Endodermal cell (in vitro differentiated cells): ENCODE measurements around the gene NTRK1. TPM values are rescaled to one million over a fixed set of nuclear protein-coding genes. Genes with fewer than 3 reads are reported as not detected.

Experiments
- DNase-seq: peaks from one replicate; pipeline ENCODE4 v3.0.0-alpha.2; 2017
- H3K27ac ChIP-seq: 2 replicates; pipeline ENCODE4 v1.5.1; 2013; ENCODE audit warnings: mild to moderate bottlenecking, low read depth, low read length, moderate library complexity
- H3K27me3 ChIP-seq: 2 replicates; pipeline ENCODE4 v1.6.1; 2013; ENCODE audit warnings: mild to moderate bottlenecking, low read length, moderate library complexity; ENCODE audit not compliant: insufficient read depth, control insufficient read depth, poor library complexity, severe bottlenecking
- H3K36me3 ChIP-seq: 2 replicates; pipeline ENCODE4 v1.7.0; 2013; ENCODE audit warnings: mild to moderate bottlenecking, low read length, moderate library complexity; ENCODE audit not compliant: control insufficient read depth, insufficient read depth
- H3K4me1 ChIP-seq: one replicate; pipeline ENCODE4 v1.7.0; 2013; ENCODE audit warnings: low read length; ENCODE audit not compliant: control insufficient read depth, insufficient read depth
- H3K4me3 ChIP-seq: 2 replicates; pipeline ENCODE4 v1.5.1; 2013; ENCODE audit warnings: mild to moderate bottlenecking, low read length, moderate library complexity
- H3K9ac ChIP-seq: 2 replicates; pipeline ENCODE4 v1.6.1; 2013; ENCODE audit warnings: mild to moderate bottlenecking, low read length, moderate library complexity; ENCODE audit not compliant: poor library complexity, severe bottlenecking; ENCODE audit errors: extremely low read depth
- H3K9me3 ChIP-seq: 2 replicates; pipeline ENCODE4 v1.6.1; 2013; ENCODE audit warnings: mild to moderate bottlenecking, low read length, moderate library complexity; ENCODE audit not compliant: control insufficient read depth
- H3K27ac Mint-ChIP-seq: 2 replicates; pipeline ENCODE4 v1.8.0; 2020; ENCODE audit warnings: mixed read lengths
- H3K27me3 Mint-ChIP-seq: 2 replicates; pipeline ENCODE4 v1.8.0; 2021; ENCODE audit warnings: mild to moderate bottlenecking, mixed read lengths; ENCODE audit not compliant: insufficient read depth
- H3K36me3 Mint-ChIP-seq: 2 replicates; pipeline ENCODE4 v1.8.0; 2020; ENCODE audit warnings: low read depth, mixed read lengths
- H3K4me1 Mint-ChIP-seq: 2 replicates; pipeline ENCODE4 v1.8.0; 2020; ENCODE audit warnings: mixed read lengths
- H3K4me3 Mint-ChIP-seq: 2 replicates; pipeline ENCODE4 v1.8.0; 2020; ENCODE audit warnings: mild to moderate bottlenecking, moderate library complexity, mixed read lengths
- H3K9me3 Mint-ChIP-seq: 2 replicates; pipeline ENCODE4 v1.8.0; 2020; ENCODE audit warnings: mild to moderate bottlenecking, mixed read lengths
- WGBS, 2 experiments: methylation state at CpG; one replicate each; pipeline versions ENCODE4 v1.1.5 to v1.1.7; 2013; ENCODE audit warnings: missing lambda C conversion rate in 2 of 2, mixed read lengths in 1 of 2; ENCODE audit not compliant: insufficient coverage in 1 of 2, insufficient read length in 1 of 2; 5-methylcytosine and 5-hydroxymethylcytosine counted together
- total RNA-seq, 2 donors: library from RNA; stranded (reverse); fragmentation: NEBNext Ultra II Directional in 1 of 2; extraction: Animal tissue kit (Norgen Biotek cat#: 25700) in 1 of 2; gene quantifications; 2 replicates in 1 of 2; 3 replicates in 1 of 2; pipeline ENCODE4 v1.2.1, GENCODE V29; 2021
- TF ChIP-seq, protein P1 (sequence below): fragments of 200-600 bp; sonication (generic); conservative IDR thresholded peaks from 2 replicates; pipeline ENCODE4 v1.5.0; 2021; ENCODE audit warnings: antibody characterized with exemption, mild to moderate bottlenecking

The NTRK1 gene
- total RNA-seq, 2 donors from 2014 or later = 0.44 to 0.82 TPM

DNA sequence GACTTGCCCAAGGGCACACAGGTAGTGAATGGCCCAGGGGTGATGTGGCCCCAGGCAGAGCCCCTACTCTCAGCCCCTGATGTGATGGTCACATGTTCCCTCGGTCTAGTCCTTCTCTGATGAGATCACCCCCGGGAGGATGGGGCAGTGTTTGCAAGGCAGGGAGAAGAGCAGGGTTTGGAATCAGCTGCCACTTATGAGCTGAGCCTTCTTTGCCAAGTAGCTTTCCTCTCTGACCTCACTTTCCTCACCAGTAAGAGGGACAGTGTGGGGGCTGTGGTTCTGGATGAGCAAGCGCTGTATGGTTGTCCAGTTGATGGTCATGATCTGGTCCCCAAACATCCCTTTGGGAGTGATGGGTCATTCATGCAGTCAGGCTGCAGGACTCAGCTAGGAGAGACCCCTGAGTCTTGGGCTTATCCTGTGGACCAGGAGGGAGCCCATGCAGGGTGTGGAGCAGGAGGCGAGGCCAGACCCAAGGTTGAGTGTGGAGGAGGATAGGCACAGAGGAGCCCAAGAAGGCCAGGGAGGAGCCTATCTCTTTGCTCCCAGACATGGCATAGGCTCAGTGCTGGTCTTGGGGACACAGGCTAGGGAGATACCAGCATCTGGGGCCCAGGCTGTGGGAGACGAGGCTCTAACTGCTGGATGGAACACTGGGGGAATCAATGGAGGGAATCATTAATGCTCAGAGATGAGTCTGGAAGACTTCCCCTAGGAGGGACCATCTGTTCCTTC lies 16.9 kb downstream of the NTRK1 start:
- H3K4me1 Mint-ChIP-seq = no peaks in the 10 kb centered on the region
- Histone ChIP-seq H3K36me3 (no peaks in the 10 kb centered on the region), H3K9me3 (no peaks in the 10 kb centered on the region), H3K27me3 (peaks cover 21% of the 10 kb centered on the region), H3K4me1 (no peaks in the 10 kb centered on the region), H3K27ac (no peak overlapping the region), H3K9ac (no peak overlapping the region), H3K4me3 (no peak overlapping the region)
- DNase-seq = no peak
- 84 to 86% methylated on average over 4 to 5 of the region's 5 CpGs for WGBS, 2 experiments
- H3K4me3 Mint-ChIP-seq = no peak overlapping the region
- TF ChIP-seq, protein P1, sequence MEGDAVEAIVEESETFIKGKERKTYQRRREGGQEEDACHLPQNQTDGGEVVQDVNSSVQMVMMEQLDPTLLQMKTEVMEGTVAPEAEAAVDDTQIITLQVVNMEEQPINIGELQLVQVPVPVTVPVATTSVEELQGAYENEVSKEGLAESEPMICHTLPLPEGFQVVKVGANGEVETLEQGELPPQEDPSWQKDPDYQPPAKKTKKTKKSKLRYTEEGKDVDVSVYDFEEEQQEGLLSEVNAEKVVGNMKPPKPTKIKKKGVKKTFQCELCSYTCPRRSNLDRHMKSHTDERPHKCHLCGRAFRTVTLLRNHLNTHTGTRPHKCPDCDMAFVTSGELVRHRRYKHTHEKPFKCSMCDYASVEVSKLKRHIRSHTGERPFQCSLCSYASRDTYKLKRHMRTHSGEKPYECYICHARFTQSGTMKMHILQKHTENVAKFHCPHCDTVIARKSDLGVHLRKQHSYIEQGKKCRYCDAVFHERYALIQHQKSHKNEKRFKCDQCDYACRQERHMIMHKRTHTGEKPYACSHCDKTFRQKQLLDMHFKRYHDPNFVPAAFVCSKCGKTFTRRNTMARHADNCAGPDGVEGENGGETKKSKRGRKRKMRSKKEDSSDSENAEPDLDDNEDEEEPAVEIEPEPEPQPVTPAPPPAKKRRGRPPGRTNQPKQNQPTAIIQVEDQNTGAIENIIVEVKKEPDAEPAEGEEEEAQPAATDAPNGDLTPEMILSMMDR = no peak
- no peaks in the 10 kb centered on the region for H3K36me3 Mint-ChIP-seq
- H3K9me3 Mint-ChIP-seq = no peaks in the 10 kb centered on the region
- peaks cover 60% of the 10 kb centered on the region for H3K27me3 Mint-ChIP-seq
- no peak overlapping the region for H3K27ac Mint-ChIP-seq

DNA sequence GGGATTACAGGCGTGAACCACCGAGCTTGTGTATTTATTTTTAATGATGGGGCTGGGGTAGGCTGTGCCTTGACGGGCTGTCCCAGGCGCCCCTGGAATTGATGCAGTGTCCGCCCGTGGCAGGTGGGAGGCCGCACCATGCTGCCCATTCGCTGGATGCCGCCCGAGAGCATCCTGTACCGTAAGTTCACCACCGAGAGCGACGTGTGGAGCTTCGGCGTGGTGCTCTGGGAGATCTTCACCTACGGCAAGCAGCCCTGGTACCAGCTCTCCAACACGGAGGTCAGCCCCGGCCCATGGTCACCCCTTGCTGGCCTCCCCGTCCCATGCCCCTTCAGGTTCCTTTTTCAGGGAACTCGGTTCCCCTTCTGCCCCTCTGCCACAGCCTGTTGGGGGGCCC lies 19.2 kb downstream of the NTRK1 start:
- no peaks in the 10 kb centered on the region for H3K36me3 Mint-ChIP-seq

DNA sequence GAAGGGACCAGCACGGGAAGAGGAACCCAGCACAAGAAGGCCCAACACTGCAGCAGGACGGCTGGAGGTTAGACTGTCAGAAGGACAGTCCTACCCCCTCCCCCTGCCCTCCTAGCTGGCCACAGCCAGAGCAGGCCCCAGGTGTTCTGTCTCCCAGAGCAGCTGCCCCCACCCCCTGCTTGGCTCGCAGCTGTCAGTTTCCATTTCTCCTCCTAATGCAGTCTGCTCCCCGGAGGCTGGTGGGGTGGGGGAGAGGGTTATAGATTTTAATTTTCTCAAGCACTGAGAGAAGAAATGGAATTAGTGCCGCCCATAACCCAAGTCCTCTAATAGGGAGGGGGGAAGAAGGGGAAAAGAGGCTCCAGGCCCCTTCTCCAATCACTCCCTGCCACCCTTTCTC lies 19.8 kb downstream of the NTRK1 start:
- peaks cover 21% of the 10 kb centered on the region for H3K27me3 ChIP-seq
- peaks cover 53% of the 10 kb centered on the region for H3K27me3 Mint-ChIP-seq
- TF ChIP-seq, protein P1 = no peak
- H3K27ac Mint-ChIP-seq = no peak overlapping the region
- H3K4me1 Mint-ChIP-seq = no peaks in the 10 kb centered on the region
- no peaks in the 10 kb centered on the region for H3K9me3 ChIP-seq
- H3K36me3 ChIP-seq = no peaks in the 10 kb centered on the region
- no peak for DNase-seq
- H3K4me1 ChIP-seq = peaks cover 3% of the 10 kb centered on the region
- H3K27ac ChIP-seq = no peak overlapping the region
- no peak overlapping the region for H3K9ac ChIP-seq
- H3K9me3 Mint-ChIP-seq = no peaks in the 10 kb centered on the region
- H3K4me3 Mint-ChIP-seq = no peak overlapping the region
- no peak overlapping the region for H3K4me3 ChIP-seq
- WGBS, 2 experiments = 91 to 100% methylated on average over 1 to 5 of the region's 5 CpGs
- H3K36me3 Mint-ChIP-seq = no peaks in the 10 kb centered on the region

More for the DNA sequence above, 19.2 kb downstream of the NTRK1 start:
- H3K27me3 Mint-ChIP-seq = peaks cover 57% of the 10 kb centered on the region
- H3K4me1 ChIP-seq = peaks cover 3% of the 10 kb centered on the region
- TF ChIP-seq, protein P1 = no peak
- no peak overlapping the region for H3K4me3 ChIP-seq
- H3K4me3 Mint-ChIP-seq = no peak overlapping the region
- H3K9me3 ChIP-seq = no peaks in the 10 kb centered on the region
- H3K27ac Mint-ChIP-seq = no peak overlapping the region
- peaks cover 21% of the 10 kb centered on the region for H3K27me3 ChIP-seq
- no peak overlapping the region for H3K27ac ChIP-seq
- 94 to 98% methylated on average over 6 to 21 of the region's 21 CpGs for WGBS, 2 experiments
- H3K9me3 Mint-ChIP-seq = no peaks in the 10 kb centered on the region
- no peaks in the 10 kb centered on the region for H3K4me1 Mint-ChIP-seq
- no peak overlapping the region for H3K9ac ChIP-seq
- DNase-seq = no peak
- H3K36me3 ChIP-seq = no peaks in the 10 kb centered on the region
